ENCODE measurements around the gene CPED1. TPM values are rescaled to one million over a fixed set of nuclear protein-coding genes. Genes with fewer than 3 reads are reported as not detected.

The CPED1 gene
- polyA plus RNA-seq, 2 donors: 0.29 to 1.3 TPM

DNA sequence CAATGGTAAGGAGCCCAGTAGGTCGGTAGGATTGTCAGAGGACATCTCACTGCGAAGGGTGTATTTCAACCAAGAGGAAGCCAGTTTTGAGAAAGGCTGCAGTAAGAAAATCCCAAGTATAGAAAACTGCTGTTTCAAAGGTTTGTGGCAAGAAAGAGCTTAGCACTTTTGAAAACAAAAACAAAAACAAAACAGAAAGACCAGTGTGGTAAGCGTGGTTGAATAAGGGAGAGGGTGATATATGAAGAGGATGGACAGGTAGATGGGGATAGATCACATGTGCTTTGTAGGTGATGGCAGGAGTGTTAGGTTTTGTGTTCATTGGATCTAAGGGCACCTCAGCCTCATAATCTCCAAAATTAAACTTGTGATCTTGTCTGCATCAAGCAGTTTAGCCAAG lies 198.7 kb downstream of the CPED1 start:
- no peak overlapping the region for H3K27ac ChIP-seq (ENCODE audit: low read depth in 2 of 2, low read length in 1 of 2)
- H3K27me3 ChIP-seq (ENCODE audit: control insufficient read depth in 1 of 2, insufficient read depth in 2 of 2, low read length in 2 of 2): no peaks in the 10 kb centered on the region
- no peaks in the 10 kb centered on the region for H3K9me3 ChIP-seq (ENCODE audit: control insufficient read depth in 2 of 2, insufficient read depth in 1 of 2, low read depth in 1 of 2, low read length in 1 of 2)
- H3K4me3 ChIP-seq (ENCODE audit: low read depth in 1 of 2, low read length in 2 of 2): no peak overlapping the region
- no peaks in the 10 kb centered on the region for H3K36me3 ChIP-seq (ENCODE audit: control insufficient read depth in 2 of 2, insufficient read depth in 2 of 2, low read length in 1 of 2)
- no peaks in the 10 kb centered on the region for H3K4me1 ChIP-seq (ENCODE audit: control insufficient read depth in 2 of 2, insufficient read depth in 2 of 2, low read length in 1 of 2)
- 83 to 85% methylated on average over 3 of the region's 3 CpGs for WGBS, 2 donors

DNA sequence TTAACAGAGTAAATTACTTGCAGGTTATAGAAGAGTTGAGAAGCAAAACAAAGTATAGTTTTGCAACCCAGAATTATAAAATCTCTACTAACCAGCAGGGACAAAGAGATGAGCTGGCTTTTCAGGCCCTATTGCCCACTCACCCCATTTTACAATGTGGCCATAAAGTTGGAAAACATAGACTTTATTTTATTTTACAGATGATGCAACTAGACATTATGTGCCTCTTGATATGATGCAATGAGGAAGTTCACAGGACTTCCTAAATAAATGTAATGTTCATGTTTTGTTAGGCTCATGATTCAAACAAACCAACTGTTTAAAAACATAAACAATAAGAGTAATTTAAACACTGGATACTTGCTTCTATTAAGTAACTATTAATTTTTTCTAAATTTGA lies 199.2 kb downstream of the CPED1 start:
- H3K9me3 ChIP-seq (ENCODE audit: control insufficient read depth in 2 of 2, insufficient read depth in 1 of 2, low read depth in 1 of 2, low read length in 1 of 2): no peaks in the 10 kb centered on the region
- H3K27me3 ChIP-seq (ENCODE audit: control insufficient read depth in 1 of 2, insufficient read depth in 2 of 2, low read length in 2 of 2): no peaks in the 10 kb centered on the region
- H3K4me1 ChIP-seq (ENCODE audit: control insufficient read depth in 2 of 2, insufficient read depth in 2 of 2, low read length in 1 of 2): no peaks in the 10 kb centered on the region
- H3K36me3 ChIP-seq (ENCODE audit: control insufficient read depth in 2 of 2, insufficient read depth in 2 of 2, low read length in 1 of 2): no peaks in the 10 kb centered on the region
- H3K27ac ChIP-seq (ENCODE audit: low read depth in 2 of 2, low read length in 1 of 2): no peak overlapping the region
- no peak overlapping the region for H3K4me3 ChIP-seq (ENCODE audit: low read depth in 1 of 2, low read length in 2 of 2)

DNA sequence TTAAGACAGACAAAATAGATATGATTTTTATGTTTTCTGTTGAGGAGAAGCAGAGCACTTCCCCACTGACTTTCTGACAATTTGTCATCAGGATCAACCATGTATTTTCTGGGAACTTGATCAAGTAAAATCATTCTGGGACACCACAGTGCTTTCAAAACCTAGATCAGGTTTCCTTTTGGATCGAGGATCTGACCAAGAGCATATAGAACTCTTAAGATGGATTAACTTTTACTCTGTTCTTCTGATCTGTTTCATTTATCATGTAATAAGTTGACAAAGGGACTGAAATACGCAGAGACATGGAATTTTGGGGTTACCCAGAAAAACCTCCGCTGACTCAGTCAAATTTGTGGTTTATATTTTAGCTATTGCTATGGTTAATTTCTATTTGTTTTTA lies 204.3 kb downstream of the CPED1 start:
- H3K27me3 ChIP-seq (ENCODE audit: control insufficient read depth in 1 of 2, insufficient read depth in 2 of 2, low read length in 2 of 2): no peaks in the 10 kb centered on the region
- H3K36me3 ChIP-seq (ENCODE audit: control insufficient read depth in 2 of 2, insufficient read depth in 2 of 2, low read length in 1 of 2): no peaks in the 10 kb centered on the region
- H3K4me3 ChIP-seq (ENCODE audit: low read depth in 1 of 2, low read length in 2 of 2): no peak overlapping the region
- 65 to 88% methylated on average over 3 of the region's 3 CpGs for WGBS, 2 donors
- H3K27ac ChIP-seq (ENCODE audit: low read depth in 2 of 2, low read length in 1 of 2): no peak overlapping the region
- no peaks in the 10 kb centered on the region for H3K4me1 ChIP-seq (ENCODE audit: control insufficient read depth in 2 of 2, insufficient read depth in 2 of 2, low read length in 1 of 2)
- no peaks in the 10 kb centered on the region for H3K9me3 ChIP-seq (ENCODE audit: control insufficient read depth in 2 of 2, insufficient read depth in 1 of 2, low read depth in 1 of 2, low read length in 1 of 2)

GRCh38 chr7:121195010-121195409 lies 206.5 kb downstream of the CPED1 start:
- Histone ChIP-seq H3K4me3 (ENCODE audit: low read depth in 1 of 2, low read length in 2 of 2) (no peak overlapping the region), H3K9me3 (ENCODE audit: control insufficient read depth in 2 of 2, insufficient read depth in 1 of 2, low read depth in 1 of 2, low read length in 1 of 2) (no peaks in the 10 kb centered on the region), H3K4me1 (ENCODE audit: control insufficient read depth in 2 of 2, insufficient read depth in 2 of 2, low read length in 1 of 2) (no peaks in the 10 kb centered on the region), H3K27me3 (ENCODE audit: control insufficient read depth in 1 of 2, insufficient read depth in 2 of 2, low read length in 2 of 2) (no peaks in the 10 kb centered on the region), H3K27ac (ENCODE audit: low read depth in 2 of 2, low read length in 1 of 2) (no peak overlapping the region), H3K36me3 (ENCODE audit: control insufficient read depth in 2 of 2, insufficient read depth in 2 of 2, low read length in 1 of 2) (no peaks in the 10 kb centered on the region)

GRCh38 chr7:121195874-121196273 lies 207.4 kb downstream of the CPED1 start:
- Histone ChIP-seq H3K9me3 (ENCODE audit: control insufficient read depth in 2 of 2, insufficient read depth in 1 of 2, low read depth in 1 of 2, low read length in 1 of 2) (no peaks in the 10 kb centered on the region), H3K4me3 (ENCODE audit: low read depth in 1 of 2, low read length in 2 of 2) (no peak overlapping the region), H3K4me1 (ENCODE audit: control insufficient read depth in 2 of 2, insufficient read depth in 2 of 2, low read length in 1 of 2) (no peaks in the 10 kb centered on the region), H3K36me3 (ENCODE audit: control insufficient read depth in 2 of 2, insufficient read depth in 2 of 2, low read length in 1 of 2) (no peaks in the 10 kb centered on the region), H3K27me3 (ENCODE audit: control insufficient read depth in 1 of 2, insufficient read depth in 2 of 2, low read length in 2 of 2) (no peaks in the 10 kb centered on the region), H3K27ac (ENCODE audit: low read depth in 2 of 2, low read length in 1 of 2) (no peak overlapping the region)
- WGBS, 2 donors: 80 to 90% methylated on average over 3 of the region's 3 CpGs

- Histone ChIP-seq H3K4me1 (ENCODE audit: control insufficient read depth in 2 of 2, insufficient read depth in 2 of 2, low read length in 1 of 2) (no peaks in the 10 kb centered on the region), H3K27ac (ENCODE audit: low read depth in 2 of 2, low read length in 1 of 2) (no peak overlapping the region), H3K9me3 (ENCODE audit: control insufficient read depth in 2 of 2, insufficient read depth in 1 of 2, low read depth in 1 of 2, low read length in 1 of 2) (no peaks in the 10 kb centered on the region), H3K36me3 (ENCODE audit: control insufficient read depth in 2 of 2, insufficient read depth in 2 of 2, low read length in 1 of 2) (no peaks in the 10 kb centered on the region), H3K4me3 (ENCODE audit: low read depth in 1 of 2, low read length in 2 of 2) (no peak overlapping the region), H3K27me3 (ENCODE audit: control insufficient read depth in 1 of 2, insufficient read depth in 2 of 2, low read length in 2 of 2) (no peaks in the 10 kb centered on the region)
Measured at GRCh38 chr7:121196286-121196685, 207.8 kb downstream of the CPED1 start.

DNA sequence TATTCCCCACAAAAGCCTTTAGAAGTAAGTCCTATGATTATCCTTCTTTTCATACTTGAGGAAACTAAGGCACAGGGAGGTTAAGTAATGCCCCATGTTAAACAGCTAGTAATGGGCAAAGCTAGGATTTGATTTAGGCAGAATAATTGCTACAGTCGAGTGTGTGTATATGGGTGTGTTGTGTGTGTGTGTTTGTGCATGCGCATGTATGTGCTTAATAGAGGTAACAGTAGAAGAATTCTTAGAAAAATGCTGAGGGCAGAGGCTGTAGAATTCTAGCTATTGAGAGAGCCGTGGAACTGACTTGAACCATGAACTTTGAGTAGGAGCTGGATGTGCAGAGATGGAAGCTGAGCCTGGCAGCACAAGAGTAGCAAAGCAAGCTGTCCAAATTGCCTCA lies 208.9 kb downstream of the CPED1 start:
- Histone ChIP-seq H3K9me3 (ENCODE audit: control insufficient read depth in 2 of 2, insufficient read depth in 1 of 2, low read depth in 1 of 2, low read length in 1 of 2) (no peaks in the 10 kb centered on the region), H3K4me1 (ENCODE audit: control insufficient read depth in 2 of 2, insufficient read depth in 2 of 2, low read length in 1 of 2) (no peaks in the 10 kb centered on the region), H3K27ac (ENCODE audit: low read depth in 2 of 2, low read length in 1 of 2) (no peak overlapping the region), H3K4me3 (ENCODE audit: low read depth in 1 of 2, low read length in 2 of 2) (no peak overlapping the region), H3K36me3 (ENCODE audit: control insufficient read depth in 2 of 2, insufficient read depth in 2 of 2, low read length in 1 of 2) (no peaks in the 10 kb centered on the region), H3K27me3 (ENCODE audit: control insufficient read depth in 1 of 2, insufficient read depth in 2 of 2, low read length in 2 of 2) (no peaks in the 10 kb centered on the region)
- 91 to 92% methylated on average over 3 of the region's 3 CpGs for WGBS, 2 donors

DNA sequence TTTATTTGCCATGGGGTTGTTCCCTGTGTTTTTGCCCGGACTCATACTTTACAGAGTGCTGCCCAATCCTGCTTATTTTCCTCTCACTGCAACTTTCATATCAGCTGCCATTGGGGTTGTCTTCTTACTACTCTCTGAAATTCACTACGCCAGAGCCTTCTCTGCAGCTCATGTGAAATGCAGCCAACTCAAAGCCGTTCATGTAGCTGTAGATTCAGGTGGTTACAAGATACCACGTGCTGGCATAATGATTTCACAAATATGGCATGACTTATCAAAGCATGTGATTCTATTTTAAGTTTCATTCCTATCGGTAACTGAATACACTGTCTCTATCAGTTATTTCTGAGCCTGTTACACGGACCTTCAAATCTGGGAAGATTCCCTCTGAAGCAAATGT lies 210.0 kb downstream of the CPED1 start:
- no peaks in the 10 kb centered on the region for H3K36me3 ChIP-seq (ENCODE audit: control insufficient read depth in 2 of 2, insufficient read depth in 2 of 2, low read length in 1 of 2)
- no peak overlapping the region for H3K4me3 ChIP-seq (ENCODE audit: low read depth in 1 of 2, low read length in 2 of 2)
- 79 to 83% methylated on average over 6 of the region's 6 CpGs for WGBS, 2 donors
- H3K9me3 ChIP-seq (ENCODE audit: control insufficient read depth in 2 of 2, insufficient read depth in 1 of 2, low read depth in 1 of 2, low read length in 1 of 2): no peaks in the 10 kb centered on the region
- H3K27me3 ChIP-seq (ENCODE audit: control insufficient read depth in 1 of 2, insufficient read depth in 2 of 2, low read length in 2 of 2): no peaks in the 10 kb centered on the region
- no peaks in the 10 kb centered on the region for H3K4me1 ChIP-seq (ENCODE audit: control insufficient read depth in 2 of 2, insufficient read depth in 2 of 2, low read length in 1 of 2)
- H3K27ac ChIP-seq (ENCODE audit: low read depth in 2 of 2, low read length in 1 of 2): no peak overlapping the region

GRCh38 chr7:121202125-121202524 lies 213.6 kb downstream of the CPED1 start:
- 89 to 90% methylated on average over 2 of the region's 2 CpGs for WGBS, 2 donors
- Histone ChIP-seq H3K4me3 (ENCODE audit: low read depth in 1 of 2, low read length in 2 of 2) (no peak overlapping the region), H3K4me1 (ENCODE audit: control insufficient read depth in 2 of 2, insufficient read depth in 2 of 2, low read length in 1 of 2) (no peaks in the 10 kb centered on the region), H3K9me3 (ENCODE audit: control insufficient read depth in 2 of 2, insufficient read depth in 1 of 2, low read depth in 1 of 2, low read length in 1 of 2) (no peaks in the 10 kb centered on the region), H3K27me3 (ENCODE audit: control insufficient read depth in 1 of 2, insufficient read depth in 2 of 2, low read length in 2 of 2) (no peaks in the 10 kb centered on the region), H3K27ac (ENCODE audit: low read depth in 2 of 2, low read length in 1 of 2) (no peak overlapping the region), H3K36me3 (ENCODE audit: control insufficient read depth in 2 of 2, insufficient read depth in 2 of 2, low read length in 1 of 2) (no peaks in the 10 kb centered on the region)

DNA sequence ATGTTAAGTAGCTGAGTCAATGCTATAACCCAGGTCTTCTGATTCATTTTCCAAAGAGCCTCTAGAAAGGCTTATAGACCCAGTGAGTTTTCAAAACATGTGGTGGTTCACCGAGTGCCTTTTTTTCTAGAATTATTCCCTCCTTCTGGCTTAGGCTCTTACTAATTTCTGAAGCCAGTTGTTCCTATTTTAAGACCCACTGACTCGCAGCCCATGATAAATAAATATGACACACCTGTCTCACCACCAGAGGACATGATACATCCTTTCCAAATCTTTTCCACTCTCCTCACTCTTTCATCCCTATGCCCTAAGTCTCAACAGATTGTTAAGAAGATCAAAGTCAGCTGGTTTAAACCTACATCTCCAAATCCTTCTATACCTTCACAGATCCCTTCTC lies 214.3 kb downstream of the CPED1 start:
- H3K36me3 ChIP-seq (ENCODE audit: control insufficient read depth in 2 of 2, insufficient read depth in 2 of 2, low read length in 1 of 2): no peaks in the 10 kb centered on the region
- no peaks in the 10 kb centered on the region for H3K27me3 ChIP-seq (ENCODE audit: control insufficient read depth in 1 of 2, insufficient read depth in 2 of 2, low read length in 2 of 2)
- H3K9me3 ChIP-seq (ENCODE audit: control insufficient read depth in 2 of 2, insufficient read depth in 1 of 2, low read depth in 1 of 2, low read length in 1 of 2): no peaks in the 10 kb centered on the region
- no peak overlapping the region for H3K4me3 ChIP-seq (ENCODE audit: low read depth in 1 of 2, low read length in 2 of 2)
- WGBS, 2 donors: 81 to 95% methylated on average over 2 of the region's 2 CpGs
- no peak overlapping the region for H3K27ac ChIP-seq (ENCODE audit: low read depth in 2 of 2, low read length in 1 of 2)
- H3K4me1 ChIP-seq (ENCODE audit: control insufficient read depth in 2 of 2, insufficient read depth in 2 of 2, low read length in 1 of 2): no peaks in the 10 kb centered on the region

Measured in esophagus (tissue), 2 donors.